Measurements from ENCODE around the gene AEBP1.

The AEBP1 gene

DNA sequence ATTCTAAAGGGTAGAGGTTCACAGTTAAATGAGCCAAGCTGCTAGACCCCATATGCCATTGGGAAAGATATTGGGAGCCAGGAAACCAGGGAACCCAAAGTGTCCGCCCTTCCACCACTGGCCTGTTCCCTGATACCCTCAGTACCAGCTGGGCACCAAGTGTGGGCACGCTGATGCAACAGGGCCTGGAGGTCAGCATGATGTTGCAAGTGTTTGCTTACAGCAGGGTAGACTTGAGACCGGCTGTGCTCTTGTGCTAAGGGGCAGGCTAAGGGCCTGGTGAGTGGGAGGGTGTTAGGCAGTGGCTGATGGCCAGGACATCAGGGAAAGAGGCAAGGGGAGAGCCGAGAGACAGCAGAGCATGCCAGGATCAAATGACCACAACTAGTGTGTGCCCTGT lies 58.0 kb downstream of the AEBP1 start:
- DNase-seq (ENCODE audit: low read depth), result no peak
- TF ChIP-seq, protein P1, sequence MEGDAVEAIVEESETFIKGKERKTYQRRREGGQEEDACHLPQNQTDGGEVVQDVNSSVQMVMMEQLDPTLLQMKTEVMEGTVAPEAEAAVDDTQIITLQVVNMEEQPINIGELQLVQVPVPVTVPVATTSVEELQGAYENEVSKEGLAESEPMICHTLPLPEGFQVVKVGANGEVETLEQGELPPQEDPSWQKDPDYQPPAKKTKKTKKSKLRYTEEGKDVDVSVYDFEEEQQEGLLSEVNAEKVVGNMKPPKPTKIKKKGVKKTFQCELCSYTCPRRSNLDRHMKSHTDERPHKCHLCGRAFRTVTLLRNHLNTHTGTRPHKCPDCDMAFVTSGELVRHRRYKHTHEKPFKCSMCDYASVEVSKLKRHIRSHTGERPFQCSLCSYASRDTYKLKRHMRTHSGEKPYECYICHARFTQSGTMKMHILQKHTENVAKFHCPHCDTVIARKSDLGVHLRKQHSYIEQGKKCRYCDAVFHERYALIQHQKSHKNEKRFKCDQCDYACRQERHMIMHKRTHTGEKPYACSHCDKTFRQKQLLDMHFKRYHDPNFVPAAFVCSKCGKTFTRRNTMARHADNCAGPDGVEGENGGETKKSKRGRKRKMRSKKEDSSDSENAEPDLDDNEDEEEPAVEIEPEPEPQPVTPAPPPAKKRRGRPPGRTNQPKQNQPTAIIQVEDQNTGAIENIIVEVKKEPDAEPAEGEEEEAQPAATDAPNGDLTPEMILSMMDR (conservative IDR thresholded peaks at IDR 0.05; ENCODE audit: low read depth, low read length), result no peak

DNA sequence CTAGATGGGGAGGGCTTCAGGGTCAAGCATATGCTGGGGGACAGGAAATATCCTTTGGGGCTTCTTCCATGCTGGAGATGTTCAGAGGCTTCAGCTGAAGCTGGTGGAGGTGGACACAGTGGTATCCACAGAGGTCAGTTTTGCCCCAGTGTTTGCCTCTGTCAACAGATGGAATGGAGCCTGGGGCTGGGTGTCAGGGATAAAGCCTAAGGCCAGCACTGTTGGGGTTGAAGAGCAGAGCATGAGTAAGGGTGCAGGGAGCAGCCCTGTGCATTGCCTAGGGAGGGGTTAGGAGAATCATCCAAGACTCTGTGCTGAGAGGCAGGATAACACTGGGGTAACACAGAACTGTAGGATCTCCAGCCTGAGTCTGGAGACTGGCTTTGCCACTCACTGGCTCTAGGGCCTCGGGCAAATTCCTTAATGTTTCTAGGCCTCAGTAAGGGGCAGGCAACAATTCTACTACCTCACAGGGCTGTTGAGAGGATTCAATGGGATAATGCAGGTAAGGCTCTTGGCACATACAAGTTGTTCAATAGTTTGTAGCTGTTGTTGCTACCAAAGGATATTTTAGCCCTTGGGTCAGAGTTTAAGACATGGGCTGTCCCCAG lies 58.7 kb downstream of the AEBP1 start:
- TF ChIP-seq, protein P1 (conservative IDR thresholded peaks at IDR 0.05; ENCODE audit: low read depth, low read length), result no peak
- DNase-seq (ENCODE audit: low read depth), result no peak
- no peak overlapping the region for H3K4me3 ChIP-seq (ENCODE audit: low read length)

More for the DNA sequence above, 58.0 kb downstream of the AEBP1 start:
- no peak overlapping the region for H3K4me3 ChIP-seq (ENCODE audit: low read length)

DNA sequence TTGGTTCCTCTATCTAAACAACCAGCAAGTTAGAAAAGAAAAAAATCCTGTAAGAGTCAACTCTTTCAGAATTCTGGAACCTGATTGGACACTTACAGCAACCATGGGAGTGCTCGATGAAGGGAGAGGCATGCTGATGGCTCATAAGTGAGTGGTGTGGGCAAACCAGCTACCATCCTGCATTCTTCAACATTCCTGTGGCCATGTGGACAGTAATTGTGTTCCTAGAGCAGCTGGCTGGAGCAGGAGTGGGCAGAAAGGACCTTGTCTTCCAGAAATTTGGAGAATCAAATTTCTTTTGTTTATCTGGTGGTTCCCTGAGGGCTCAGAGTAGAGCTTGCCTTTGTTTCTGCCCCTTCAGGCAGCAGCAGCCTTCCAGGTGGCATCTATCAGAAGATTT lies 59.4 kb downstream of the AEBP1 start:
- TF ChIP-seq, protein P1 (conservative IDR thresholded peaks at IDR 0.05; ENCODE audit: low read depth, low read length), result no peak
- H3K4me3 ChIP-seq (ENCODE audit: low read length), result no peak overlapping the region
- DNase-seq (ENCODE audit: low read depth), result no peak
